Stimulated activated CD4-positive, alpha-beta T cell treated with anti-CD3 and anti-CD28 coated beads, Interleukin-1b, Interleukin-23, amount 100 ng/mL, for 24 hours (primary cell): ENCODE measurements around the gene UBE2L3.

ENCODE experiments used
- DNase-seq, 4 experiments: peaks; one replicate each; pipeline ENCODE4 v3.0.0-alpha.2; 2020; ENCODE audit warnings: low read depth in 4 of 4, low spot score in 1 of 4

The UBE2L3 gene

DNA sequence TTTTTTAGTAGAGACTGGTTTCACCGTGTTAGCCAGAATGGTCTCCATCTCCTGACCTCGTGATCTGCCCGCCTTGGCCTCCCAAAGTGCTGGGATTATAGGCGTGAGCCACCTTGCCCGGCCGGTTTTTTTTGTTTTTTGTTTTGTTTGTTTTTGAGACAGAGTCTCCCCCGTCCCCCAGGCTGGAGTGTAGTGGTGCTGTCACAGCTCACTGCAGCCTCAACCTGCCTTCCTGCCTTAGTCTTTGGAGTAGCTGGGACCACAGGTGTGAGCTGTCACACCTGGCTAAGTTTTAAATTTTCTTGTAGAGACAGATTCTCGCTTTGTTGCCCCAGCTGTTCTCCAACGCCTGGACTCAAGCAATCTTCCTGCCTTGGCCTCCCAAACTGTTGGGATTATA lies 101.5 kb downstream of the UBE2L3 start:
- no peak for DNase-seq

DNA sequence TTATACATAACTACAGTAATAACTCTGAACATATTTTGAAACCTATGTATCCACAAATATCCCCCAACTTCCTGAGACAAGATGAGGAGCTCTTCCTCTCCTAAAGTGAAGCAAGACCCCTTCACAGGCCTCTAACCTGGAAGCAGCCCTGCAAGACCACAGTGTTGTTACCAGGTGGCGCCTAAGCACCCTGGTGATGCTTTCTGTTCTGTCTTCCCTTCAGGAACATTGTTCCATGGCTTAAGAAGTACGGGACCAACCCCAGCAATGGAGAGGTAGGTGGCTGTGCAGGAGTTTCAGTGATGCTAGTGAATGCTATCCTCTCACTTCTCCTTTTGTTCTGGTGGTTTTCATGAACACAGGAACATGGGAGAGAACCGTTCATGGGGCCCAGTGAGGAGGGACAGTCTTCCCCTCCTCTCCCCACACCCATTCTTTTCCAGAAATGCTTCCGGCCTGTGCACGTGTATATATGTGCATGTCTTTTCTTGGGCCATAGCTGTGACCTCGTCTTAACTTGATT lies 104.7 kb downstream of the UBE2L3 start:
- DNase-seq = no peak
